HG03442 (cell line): ENCODE measurements around the gene ATXN1L.
"Not testable (repeated sequence)": the region's sequence is repeated elsewhere in the genome, so short reads cannot be mapped to it uniquely, and the experiment has no call there.

Experiments
- ATAC-seq: cut with Tn5 transposase; IDR thresholded peaks from one replicate; pipeline ENCODE4 v1.9.1; 2021; ENCODE audit warnings: mild to moderate bottlenecking, moderate library complexity; ENCODE audit not compliant: unreplicated experiment

ATXN1L gene

GRCh38 chr16:71851746-71852145 is 6.0 kb downstream of the ATXN1L start:
- no peak for ATAC-seq

DNA sequence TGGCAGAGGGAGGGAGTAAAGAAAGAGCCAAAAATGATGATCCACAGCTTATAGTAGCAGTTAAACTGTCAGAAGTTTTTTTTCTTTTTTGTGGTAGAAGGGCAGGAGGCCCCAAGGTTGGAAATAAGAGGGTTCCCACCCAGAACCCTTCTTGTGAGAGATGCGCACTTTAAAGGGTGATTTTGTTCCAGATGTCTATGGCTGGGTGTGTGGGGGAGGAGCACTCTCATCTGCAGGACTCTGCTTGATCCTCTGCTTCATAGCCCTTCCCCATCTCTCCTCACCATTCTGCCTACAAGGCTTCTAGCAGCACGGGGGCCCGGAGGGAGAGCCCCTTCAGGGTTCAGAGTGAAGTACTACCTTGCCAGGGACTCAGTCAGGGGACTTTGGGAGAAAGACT is 6.4 kb downstream of the ATXN1L start:
- no peak for ATAC-seq

DNA sequence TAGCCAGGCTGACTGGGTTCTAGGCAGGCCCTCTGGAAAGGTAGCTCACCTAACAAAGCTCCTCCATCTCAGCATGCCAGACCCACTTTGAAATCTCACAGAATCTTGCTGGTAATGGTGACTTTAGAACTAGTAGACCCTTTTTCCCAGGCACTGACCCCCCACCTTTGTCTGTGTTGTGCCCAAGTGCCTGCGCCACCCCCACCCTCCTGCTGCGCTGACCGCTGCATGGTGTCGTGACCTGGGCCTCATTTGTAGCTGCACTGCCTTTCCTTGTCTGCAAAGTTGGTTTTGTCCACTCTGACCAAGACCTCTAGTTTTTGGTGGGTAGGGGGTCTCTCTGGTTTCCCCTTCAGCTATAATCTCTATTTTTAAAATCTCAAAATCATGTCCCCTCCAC is 6.8 kb downstream of the ATXN1L start:
- ATAC-seq = no peak

DNA sequence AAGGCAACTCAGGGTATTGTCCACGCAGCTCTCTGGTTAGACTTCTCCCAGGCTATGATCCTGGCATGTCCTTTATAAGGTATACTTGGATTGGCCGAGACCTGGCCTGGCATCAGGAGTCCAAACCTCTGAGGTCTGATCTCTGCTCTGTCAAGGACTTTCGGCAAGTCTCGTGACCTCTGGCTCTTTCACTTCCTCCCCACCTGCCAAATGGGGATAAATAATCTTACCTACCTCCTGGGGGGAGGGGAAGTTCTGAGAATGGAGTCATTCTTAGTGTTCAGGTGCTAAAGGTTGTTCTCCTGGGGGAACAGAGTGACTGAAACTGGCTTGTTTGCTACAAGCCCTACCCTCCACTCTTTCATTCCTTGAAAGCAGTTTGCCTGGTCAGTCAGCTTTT is 7.6 kb downstream of the ATXN1L start:
- ATAC-seq = peak; percentile 59

DNA sequence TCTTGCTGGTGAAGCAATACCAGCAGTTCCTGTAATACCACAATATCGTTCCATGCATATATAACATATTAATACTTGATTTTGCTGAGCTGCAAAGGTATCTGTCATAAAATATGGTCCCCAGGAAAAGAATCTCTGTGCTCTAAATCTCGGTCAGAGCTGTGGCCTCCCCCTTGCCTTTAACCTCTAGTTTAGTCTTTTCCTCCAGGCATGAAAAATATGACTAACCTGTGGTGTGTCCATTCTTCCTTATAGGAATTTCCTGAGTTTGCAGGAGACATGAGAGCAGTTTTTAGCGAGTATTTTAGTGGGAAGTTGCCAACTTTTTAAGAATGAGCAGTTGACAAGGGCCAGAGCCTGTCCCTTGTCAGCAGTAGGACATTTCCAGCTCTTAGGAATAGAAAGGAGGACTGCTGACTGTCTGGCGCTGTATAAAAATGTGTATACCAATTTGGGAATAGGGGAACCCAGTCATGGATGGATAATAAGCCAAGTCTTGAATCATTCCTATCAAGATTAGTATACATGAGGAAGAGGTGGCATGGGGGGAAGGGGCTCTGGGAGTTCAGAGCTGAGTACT is 8.7 kb downstream of the ATXN1L start:
- no peak for ATAC-seq

GRCh38 chr16:71855937-71856662 is 10.3 kb downstream of the ATXN1L start:
- no peak for ATAC-seq

DNA sequence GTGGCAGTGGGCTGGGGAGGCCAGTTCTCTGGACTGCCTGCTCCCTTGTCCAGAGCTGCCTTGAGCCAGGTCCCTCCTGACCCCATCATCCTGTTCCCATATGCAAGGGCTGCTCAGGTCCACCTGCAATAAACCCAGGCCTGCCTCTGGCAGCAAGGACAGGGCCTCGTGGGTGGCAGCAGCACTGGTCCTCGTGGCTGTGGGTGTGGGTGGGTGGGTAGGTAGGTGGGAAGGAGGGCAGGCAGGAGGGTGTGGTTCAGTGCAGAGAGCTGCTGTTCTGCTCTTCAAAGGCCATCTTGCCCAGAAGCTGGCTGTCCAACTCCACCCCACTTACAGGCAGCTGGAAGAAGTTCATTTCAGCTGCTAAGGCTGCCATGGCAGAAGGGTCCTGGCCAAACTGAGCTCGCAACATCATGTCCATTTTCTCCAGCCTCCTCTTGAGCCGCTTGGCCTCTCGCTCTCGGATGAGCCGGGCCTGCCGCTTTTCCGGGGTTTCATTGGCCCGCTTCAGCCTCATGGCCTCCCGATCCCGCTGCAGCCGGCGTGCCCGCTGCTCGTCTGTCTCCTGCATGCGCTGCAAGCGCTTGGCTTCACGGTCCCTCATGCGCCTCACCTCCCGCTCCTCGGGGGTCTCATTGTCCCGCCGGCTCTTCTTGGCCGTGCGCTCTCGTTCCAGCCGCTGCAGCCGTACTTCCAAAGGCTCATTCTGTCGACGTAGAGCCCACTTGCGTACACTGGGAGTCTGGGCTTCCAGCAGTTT is 14.2 kb downstream of the ATXN1L start:
- ATAC-seq = no peak

DNA sequence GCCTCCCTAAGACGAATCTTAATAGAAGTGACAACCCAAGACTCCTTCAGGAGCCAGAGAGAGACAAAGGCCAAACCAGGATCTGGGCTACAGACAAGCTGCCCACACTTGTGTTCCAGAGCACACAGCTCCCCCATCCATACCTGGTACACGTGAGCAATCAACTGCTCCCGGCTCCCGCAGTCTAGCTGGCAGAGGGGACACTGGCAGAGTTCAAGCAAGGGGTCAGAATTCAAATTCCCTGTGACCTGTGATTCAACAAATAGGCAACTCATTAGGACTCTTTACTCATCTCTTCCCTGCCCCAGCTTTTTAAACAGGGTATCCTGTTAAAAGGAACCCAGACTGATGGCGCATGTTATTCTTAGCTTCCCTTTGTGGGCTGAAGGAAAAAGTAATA is 18.2 kb downstream of the ATXN1L start:
- no peak for ATAC-seq

- no peak for ATAC-seq
Observed at GRCh38 chr16:71865173-71865863, 19.5 kb downstream of the ATXN1L start.

GRCh38 chr16:71867175-71867574 is 21.4 kb downstream of the ATXN1L start:
- ATAC-seq = not testable (repeated sequence)

- ATAC-seq = no peak
Observed at GRCh38 chr16:71867939-71868338, 22.2 kb downstream of the ATXN1L start.

DNA sequence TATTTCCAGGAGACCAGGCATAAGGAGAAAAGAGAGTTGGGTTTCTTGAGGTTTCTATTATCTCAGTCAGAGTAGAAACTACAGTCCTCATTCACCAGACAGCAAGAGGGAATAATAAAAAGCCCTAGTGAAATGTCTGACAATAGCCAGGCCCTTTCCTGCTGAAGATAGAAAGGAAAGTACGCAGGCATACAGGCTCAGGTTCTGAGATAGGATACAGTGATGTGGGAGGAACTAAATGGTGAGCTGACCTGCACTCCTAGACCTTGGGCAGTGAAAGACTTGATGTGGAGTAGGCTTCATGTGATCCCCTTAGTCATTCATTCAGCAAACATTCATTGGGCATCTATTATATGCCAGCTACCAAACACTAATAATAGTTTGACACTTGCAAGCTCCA is 23.3 kb downstream of the ATXN1L start:
- ATAC-seq = no peak

- no peak for ATAC-seq
Observed at GRCh38 chr16:71870818-71871217, 25.0 kb downstream of the ATXN1L start.

DNA sequence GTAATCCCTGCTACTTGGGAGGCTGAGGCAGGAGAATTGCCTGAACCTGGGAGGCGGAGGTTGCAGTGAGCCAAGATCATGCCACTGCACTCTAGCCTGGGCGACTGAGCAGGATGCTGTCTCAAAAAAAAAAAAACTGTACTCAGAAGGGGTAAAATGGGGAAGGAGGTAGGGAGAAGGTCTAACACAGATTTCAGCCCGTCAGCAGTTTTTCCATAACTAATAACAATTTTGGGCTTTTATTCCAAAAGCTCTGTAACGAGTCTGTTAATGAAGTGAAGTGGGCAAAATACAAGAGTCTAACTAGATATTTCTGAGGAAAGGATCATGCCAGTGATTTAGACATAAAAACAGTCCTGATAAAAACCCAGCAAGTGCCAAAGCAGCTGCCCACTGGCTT is 27.4 kb downstream of the ATXN1L start:
- no peak for ATAC-seq

- ATAC-seq = no peak
Observed at GRCh38 chr16:71878911-71879310, 33.1 kb downstream of the ATXN1L start.

DNA sequence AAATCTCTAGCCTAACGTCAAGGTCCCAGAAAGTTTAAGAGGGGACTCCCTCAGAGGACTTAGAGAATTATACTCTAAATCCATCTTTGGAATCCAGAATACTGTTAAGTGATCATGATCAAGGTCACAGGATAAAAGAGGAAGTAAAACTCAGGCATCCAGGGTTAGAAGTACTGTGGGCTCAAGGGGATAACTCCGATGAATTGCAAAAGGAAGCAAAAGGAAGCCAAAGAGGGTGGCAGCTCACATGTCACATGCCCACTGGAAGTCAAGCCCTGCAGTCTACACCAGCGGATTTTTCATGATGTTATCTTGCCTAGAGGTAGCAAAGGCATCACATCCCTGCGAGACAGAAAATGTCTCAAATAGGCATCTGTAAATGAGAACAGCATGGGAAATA is 34.4 kb downstream of the ATXN1L start:
- ATAC-seq = no peak

DNA sequence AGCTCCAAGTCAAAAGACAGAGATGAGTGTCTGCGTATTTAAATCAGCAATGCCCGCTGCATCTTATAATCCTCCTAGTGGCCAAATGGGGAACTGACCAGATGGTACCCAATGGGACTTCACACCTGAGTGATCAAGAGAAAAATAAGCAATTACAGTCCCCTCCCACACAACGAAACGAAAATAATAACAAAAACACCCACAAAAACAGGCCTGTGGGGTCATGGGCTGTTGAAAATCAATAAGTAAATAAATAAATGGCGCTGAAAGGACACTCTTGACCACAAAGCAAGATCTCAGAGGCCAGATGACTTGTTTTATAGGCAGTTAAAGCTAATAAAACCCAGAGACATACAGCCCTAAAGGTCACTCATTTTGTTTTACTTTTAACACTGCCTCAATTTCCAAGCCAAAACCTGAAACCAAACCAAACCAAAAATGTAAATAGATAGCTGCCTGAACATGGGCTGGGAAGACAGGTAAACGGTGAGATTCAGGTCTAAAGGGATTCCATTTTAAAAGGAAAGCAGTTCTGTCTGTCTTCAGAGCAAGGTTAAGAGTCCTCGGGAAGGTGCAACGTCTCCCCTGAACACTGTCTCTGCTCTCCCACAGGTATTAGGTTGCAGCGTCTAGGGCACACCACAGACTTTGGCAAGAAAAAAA is 36.9 kb downstream of the ATXN1L start:
- ATAC-seq = peak; percentile 10

DNA sequence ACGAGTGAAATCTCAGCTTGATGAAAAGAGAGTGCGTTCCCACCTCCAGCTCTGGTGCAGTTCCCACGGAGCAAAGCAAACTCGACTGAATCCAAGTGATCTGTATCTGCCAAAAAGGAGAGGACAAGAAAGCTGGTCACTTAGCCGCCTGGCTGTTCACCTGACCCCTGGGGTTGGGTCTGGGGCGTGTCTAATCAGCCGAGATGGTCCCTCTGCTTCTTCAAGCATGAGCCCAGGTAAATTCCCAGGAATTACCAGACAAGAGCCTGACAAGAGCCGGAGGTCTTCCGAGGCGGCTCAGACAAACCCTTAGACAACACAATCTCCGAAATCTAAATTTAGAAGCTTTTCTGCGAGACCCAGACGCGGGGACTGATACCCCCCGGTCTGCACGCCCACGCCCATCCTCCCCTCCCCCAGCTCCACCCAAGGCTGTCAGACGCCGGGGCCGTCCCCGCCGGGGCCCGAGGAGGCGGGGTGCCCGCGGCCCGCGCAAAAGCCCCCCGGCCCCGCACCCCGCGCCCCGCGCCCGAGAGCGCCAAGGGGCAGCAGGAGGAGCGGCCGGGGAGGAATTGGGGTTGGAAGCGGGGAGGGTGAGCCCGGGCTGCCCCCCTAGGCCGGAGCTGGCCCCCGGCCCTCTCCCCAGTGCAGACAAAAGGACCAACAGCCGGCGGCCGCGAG is 37.5 kb downstream of the ATXN1L start:
- peak; percentile 37 for ATAC-seq

DNA sequence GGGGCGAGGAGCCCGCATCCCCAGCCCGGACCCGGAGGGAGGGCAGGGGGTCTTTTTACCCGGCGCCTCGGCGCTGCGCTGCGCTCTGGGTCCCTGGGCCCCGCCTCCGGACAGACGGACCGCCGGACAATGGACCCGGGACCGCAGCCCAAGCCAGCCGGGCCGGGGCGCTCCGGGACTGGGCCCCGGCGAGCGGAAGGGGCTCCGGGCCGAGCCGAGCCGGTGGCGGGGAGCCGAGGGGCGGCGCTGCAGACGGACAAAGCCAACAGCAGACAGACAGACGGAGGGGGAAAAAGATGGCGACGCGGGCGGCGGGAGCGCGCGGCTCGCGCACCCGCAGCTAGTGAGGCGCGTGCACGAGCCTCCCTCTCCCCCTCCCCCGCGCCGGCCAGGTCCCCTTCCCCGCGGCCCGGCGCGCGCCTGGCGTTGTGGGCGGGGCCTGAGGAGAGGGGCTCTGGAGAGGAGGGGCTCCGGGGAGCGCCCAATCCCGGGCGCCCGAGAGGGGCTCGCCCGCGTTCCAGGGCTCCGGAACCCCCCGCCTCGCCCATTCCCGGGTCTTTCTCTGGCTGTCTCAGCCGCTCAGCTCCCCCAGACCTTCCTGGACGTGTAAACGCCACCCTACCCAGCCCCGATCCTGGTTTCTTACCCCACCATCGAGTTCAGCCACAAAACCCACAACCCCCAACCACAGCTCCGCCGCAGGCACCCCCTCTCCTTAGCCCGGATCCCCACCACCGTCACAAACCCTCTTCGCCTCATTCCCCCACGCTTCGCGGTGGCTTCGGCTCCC is 38.3 kb downstream of the ATXN1L start, which contains the start of gene ZNF821:
Gene ZNF821, minus strand, starts transcription at position 334 of the 790 bp plus-strand sequence. CDS start 4,236 bp downstream, outside the sequence.
- peak; percentile 45 for ATAC-seq
